ENCODE measurements around the gene ROR2.

Gene ROR2

DNA sequence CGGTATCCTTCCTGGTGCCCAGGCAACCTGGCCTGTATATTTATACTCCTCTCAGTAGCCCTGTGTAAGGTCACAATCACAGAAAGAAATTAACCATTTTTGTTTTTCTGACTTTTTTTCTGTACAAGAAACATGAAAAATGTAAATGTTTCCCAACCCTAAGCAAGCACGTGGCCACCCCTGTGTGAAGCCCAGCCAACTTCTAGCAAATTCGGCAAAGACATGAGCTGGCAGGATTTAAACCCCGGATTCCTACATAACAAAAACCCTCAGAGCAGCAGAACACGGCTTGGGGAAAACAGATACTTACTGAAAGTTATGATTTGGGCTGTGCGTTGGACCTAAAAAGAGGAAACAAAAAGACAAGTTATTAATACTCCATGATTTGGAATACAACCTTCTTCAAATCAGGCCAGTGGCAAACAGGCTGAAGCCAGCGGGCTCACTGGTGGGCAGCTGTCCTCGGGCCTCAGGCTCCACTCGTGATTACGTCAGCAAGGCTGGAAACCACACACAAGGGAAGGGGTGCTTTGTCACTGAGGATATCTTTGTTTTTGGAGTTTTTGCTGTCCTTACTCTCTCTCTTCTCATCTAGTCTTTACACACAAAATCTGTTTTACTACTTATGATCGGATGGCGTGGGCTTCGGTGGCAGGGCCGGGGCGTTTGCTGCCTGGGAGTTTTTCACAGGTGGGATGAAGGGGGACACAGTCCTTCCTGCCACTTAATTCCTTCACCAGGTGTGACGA lies 194.1 kb downstream of the ROR2 start:
- no peak for DNase-seq (ENCODE audit: low read depth)
- H3K4me3 ChIP-seq (ENCODE audit: low read depth, low read length) = no peak overlapping the region
- TF ChIP-seq, protein P1, sequence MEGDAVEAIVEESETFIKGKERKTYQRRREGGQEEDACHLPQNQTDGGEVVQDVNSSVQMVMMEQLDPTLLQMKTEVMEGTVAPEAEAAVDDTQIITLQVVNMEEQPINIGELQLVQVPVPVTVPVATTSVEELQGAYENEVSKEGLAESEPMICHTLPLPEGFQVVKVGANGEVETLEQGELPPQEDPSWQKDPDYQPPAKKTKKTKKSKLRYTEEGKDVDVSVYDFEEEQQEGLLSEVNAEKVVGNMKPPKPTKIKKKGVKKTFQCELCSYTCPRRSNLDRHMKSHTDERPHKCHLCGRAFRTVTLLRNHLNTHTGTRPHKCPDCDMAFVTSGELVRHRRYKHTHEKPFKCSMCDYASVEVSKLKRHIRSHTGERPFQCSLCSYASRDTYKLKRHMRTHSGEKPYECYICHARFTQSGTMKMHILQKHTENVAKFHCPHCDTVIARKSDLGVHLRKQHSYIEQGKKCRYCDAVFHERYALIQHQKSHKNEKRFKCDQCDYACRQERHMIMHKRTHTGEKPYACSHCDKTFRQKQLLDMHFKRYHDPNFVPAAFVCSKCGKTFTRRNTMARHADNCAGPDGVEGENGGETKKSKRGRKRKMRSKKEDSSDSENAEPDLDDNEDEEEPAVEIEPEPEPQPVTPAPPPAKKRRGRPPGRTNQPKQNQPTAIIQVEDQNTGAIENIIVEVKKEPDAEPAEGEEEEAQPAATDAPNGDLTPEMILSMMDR (IDR thresholded peaks at IDR 0.05; ENCODE audit: low read depth, low read length, missing control alignments) = no peak

GRCh38 chr9:91753711-91754110 lies 196.3 kb downstream of the ROR2 start:
- no peak for DNase-seq (ENCODE audit: low read depth)
- TF ChIP-seq, protein P1 (IDR thresholded peaks at IDR 0.05; ENCODE audit: low read depth, low read length, missing control alignments) = no peak
- no peak overlapping the region for H3K4me3 ChIP-seq (ENCODE audit: low read depth, low read length)

DNA sequence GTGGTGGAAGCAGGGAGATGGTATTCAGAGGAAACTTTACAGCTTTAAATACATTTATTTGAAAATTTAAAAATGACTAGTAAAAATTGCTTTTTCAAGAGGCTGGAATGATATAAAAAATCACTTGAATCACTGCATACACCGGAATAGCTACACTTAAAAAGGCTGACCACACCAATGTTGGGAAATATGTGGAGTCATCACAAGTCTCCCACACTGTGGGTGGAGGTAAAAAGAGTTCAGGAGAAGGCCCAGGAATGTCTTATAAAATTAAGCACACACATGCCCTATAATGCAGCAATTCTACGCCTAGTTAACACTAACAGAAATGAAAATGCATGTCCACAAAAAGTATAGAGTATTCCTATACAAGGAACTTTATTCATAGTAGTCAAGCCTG lies 198.1 kb downstream of the ROR2 start:
- no peak for DNase-seq (ENCODE audit: low read depth)
- no peak overlapping the region for H3K4me3 ChIP-seq (ENCODE audit: low read depth, low read length)
- TF ChIP-seq, protein P1 (IDR thresholded peaks at IDR 0.05; ENCODE audit: low read depth, low read length, missing control alignments) = no peak

GRCh38 chr9:91750343-91750742 lies 199.7 kb downstream of the ROR2 start:
- no peak overlapping the region for H3K4me3 ChIP-seq (ENCODE audit: low read depth, low read length)
- DNase-seq (ENCODE audit: low read depth) = no peak
- TF ChIP-seq, protein P1 (IDR thresholded peaks at IDR 0.05; ENCODE audit: low read depth, low read length, missing control alignments) = no peak

DNA sequence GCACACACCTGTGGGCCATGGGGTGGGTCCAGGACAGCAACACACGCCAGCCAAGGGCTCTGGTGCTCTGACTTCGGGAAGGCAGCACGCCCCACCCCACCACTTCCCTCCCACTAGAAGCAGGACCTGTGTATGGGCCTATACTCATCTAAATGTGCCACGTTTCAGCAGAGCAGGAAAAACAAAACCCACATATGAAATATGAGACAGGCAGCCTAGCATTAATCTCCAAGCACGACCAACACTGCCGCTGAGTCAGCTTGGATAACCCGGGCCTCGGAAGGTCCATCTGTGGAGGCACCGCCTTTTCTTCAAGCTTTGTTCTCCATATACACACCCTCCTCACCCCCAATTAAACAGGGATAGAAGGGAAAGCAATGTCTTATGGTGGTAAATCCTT lies 203.1 kb downstream of the ROR2 start:
- no peak for DNase-seq (ENCODE audit: low read depth)
- TF ChIP-seq, protein P1 (IDR thresholded peaks at IDR 0.05; ENCODE audit: low read depth, low read length, missing control alignments) = no peak
- H3K4me3 ChIP-seq (ENCODE audit: low read depth, low read length) = no peak overlapping the region

DNA sequence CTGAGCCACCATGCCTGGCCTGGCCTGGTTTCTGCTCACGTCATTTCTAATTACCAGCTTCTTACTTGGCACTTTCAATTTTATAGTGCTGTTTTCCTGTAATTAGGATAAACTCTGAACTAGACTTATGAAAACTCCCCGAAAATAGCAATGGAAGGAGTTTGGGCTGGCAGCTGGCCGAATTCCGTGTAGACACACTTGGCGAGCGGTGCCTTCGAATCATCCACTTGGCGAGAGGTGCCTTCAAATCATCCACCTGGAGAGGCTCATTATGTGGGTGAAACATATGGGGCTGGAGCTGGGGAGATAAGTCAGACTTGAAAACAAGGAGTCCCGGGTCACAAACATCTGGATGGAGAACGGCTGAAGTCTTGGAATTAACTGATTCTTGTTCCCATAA lies 203.7 kb downstream of the ROR2 start:
- no peak for DNase-seq (ENCODE audit: low read depth)
- no peak overlapping the region for H3K4me3 ChIP-seq (ENCODE audit: low read depth, low read length)
- TF ChIP-seq, protein P1 (IDR thresholded peaks at IDR 0.05; ENCODE audit: low read depth, low read length, missing control alignments) = no peak

- DNase-seq (ENCODE audit: low read depth) = no peak
- TF ChIP-seq, protein P1 (IDR thresholded peaks at IDR 0.05; ENCODE audit: low read depth, low read length, missing control alignments) = no peak
- no peak overlapping the region for H3K4me3 ChIP-seq (ENCODE audit: low read depth, low read length)
These were observed 205.9 kb downstream of the ROR2 start for GRCh38 chr9:91744114-91744513.

Measured in GM12864 (cell line).